ENCODE results near the gene UNC45A. TPM values are rescaled to one million over a fixed set of nuclear protein-coding genes. Genes with fewer than 3 reads are reported as not detected.

Gene UNC45A
- total and polyA plus RNA-seq, 2 of the 8 experiments (the other 6 are each of a cell fraction or from before 2014, with no cell fraction given) = 74.1 to 84.2 TPM

GRCh38 chr15:90974216-90974615 is 39.1 kb downstream of the UNC45A start:
- Histone ChIP-seq H3K23me2 (ENCODE audit: low read depth, low read length) (no peaks in the 10 kb centered on the region), H2BK5ac (ENCODE audit: low read depth, low read length) (no peak overlapping the region), H3K4me3 (ENCODE audit: extremely low read depth in 1 of 4, insufficient read depth in 2 of 4, low read depth in 3 of 4, low read length in 4 of 4) (no peak overlapping the region), H3K9me3 (ENCODE audit: insufficient read depth in 2 of 2, low read depth in 1 of 2, low read length in 1 of 2) (no peaks in the 10 kb centered on the region), H3K79me1 (ENCODE audit: low read depth, low read length) (no peaks in the 10 kb centered on the region), H2AFZ (ENCODE audit: low read length) (no peak overlapping the region), H2BK12ac (ENCODE audit: low read depth, low read length) (no peak overlapping the region), H2AK5ac (ENCODE audit: low read depth, low read length) (no peak overlapping the region), H2BK15ac (ENCODE audit: low read length) (no peak overlapping the region), H3K14ac (ENCODE audit: insufficient read length) (no peak overlapping the region), H4K20me1 (replicated peaks in 1 of 2; ENCODE audit: control insufficient read depth in 1 of 2, insufficient read depth in 2 of 2, low read length in 2 of 2) (peaks cover 3 to 5% of the 10 kb centered on the region in 2 experiments), H3K36me3 (ENCODE audit: control insufficient read depth in 2 of 4, insufficient read depth in 4 of 4, low read length in 3 of 4) (peaks cover 35 to 86% (median 69%) of the 10 kb centered on the region in 4 experiments), H3K4me2 (ENCODE audit: insufficient read depth in 1 of 2, low read depth in 2 of 2, low read length in 2 of 2) (no peak overlapping the region), H3K27me3 (replicated peaks in 1 of 4; ENCODE audit: control insufficient read depth in 3 of 4, extremely low read depth in 1 of 4, insufficient read depth in 3 of 4, low read length in 3 of 4) (no peaks in the 10 kb centered on the region), H2BK120ac (replicated peaks; ENCODE audit: low read depth, low read length) (no peak overlapping the region), H3K4ac (replicated peaks; ENCODE audit: insufficient read length, low read depth, low read length) (no peak overlapping the region), H3K79me2 (ENCODE audit: control insufficient read depth in 1 of 2, insufficient read depth in 2 of 2, low read length in 2 of 2) (no peaks in the 10 kb centered on the region), H4K5ac (ENCODE audit: insufficient read length, low read depth, low read length) (no peak overlapping the region), H4K8ac (ENCODE audit: extremely low read depth, insufficient read depth, low read length) (no peak overlapping the region), H3K18ac (ENCODE audit: extremely low read depth, low read length) (no peak overlapping the region), H3K4me1 (replicated peaks in 1 of 4; ENCODE audit: control insufficient read depth in 3 of 4, insufficient read depth in 4 of 4, low read length in 3 of 4) (no peaks in the 10 kb centered on the region), H3K23ac (ENCODE audit: insufficient read length) (no peak overlapping the region), H2BK20ac (ENCODE audit: low read length) (no peak overlapping the region), H3K56ac (replicated peaks; ENCODE audit: insufficient read length, low read depth, low read length) (no peak overlapping the region), H4K91ac (replicated peaks; ENCODE audit: insufficient read length, low read length) (no peak overlapping the region), H3K27ac (ENCODE audit: low read depth, low read length) (no peak overlapping the region), H3K9ac (replicated peaks in 1 of 4; ENCODE audit: extremely low read depth in 1 of 4, low read depth in 3 of 4, low read length in 3 of 4) (no peak overlapping the region)
- DNase-seq (ENCODE audit: low read depth in 1 of 2, low spot score in 2 of 2) = no peak
- no peak for FAIRE-seq
- POLR2A ChIA-PET (ENCODE audit: partially characterized antibody) = interaction anchor here (1.2 to 1.4 kb wide), 2 partner anchors 18 to 145 kb away, joined by 3 read pairs; no protein-coding TSS in a partner anchor
- WGBS, 2 experiments (ENCODE audit: extremely low coverage in 1 of 2, insufficient coverage in 1 of 2, insufficient read length in 1 of 2, insufficient replicate concordance in 2 of 2, low coverage in 1 of 2, low lambda C conversion rate in 2 of 2, missing lambda C conversion rate in 1 of 2) = 88% methylated on average over 8 of the region's 21 CpGs; no CpG with 5 or more reads in 1 of the 2 experiments
- CTCF ChIA-PET (ENCODE audit: partially characterized antibody) = interaction anchor here (0.6 to 1.5 kb wide), 3 partner anchors 8 to 19 kb away, joined by 3 to 5 read pairs (median 3); no protein-coding TSS in a partner anchor
- no peak for TF ChIP-seq CBX5 (IDR thresholded peaks at IDR 0.05; ENCODE audit: low read depth, low read length)
- TF ChIP-seq SIN3A (conservative IDR thresholded peaks at IDR 0.05 in 1 of 2, IDR thresholded peaks at IDR 0.05 in 1 of 2; ENCODE audit: low read depth in 1 of 2, low read length in 2 of 2) = no peak
- no peak for TF ChIP-seq PHF8 (conservative IDR thresholded peaks at IDR 0.05; ENCODE audit: low read depth, low read length)
- TF ChIP-seq SP1 (IDR thresholded peaks at IDR 0.05; ENCODE audit: low read depth, low read length) = no peak
